Peyer's patch (tissue), 4 donors: ENCODE data around the gene MAPK4.

ENCODE experiments used
- POLR2A ChIP-seq, 2 donors: fragments of 450-650 bp; IDR thresholded peaks; one replicate each; pipeline ENCODE4 v1.5.1; 2017; ENCODE audit warnings: antibody characterized with exemption in 2 of 2, mild to moderate bottlenecking in 2 of 2, moderate library complexity in 2 of 2
- TF ChIP-seq, protein P1 (sequence below), 6 experiments: fragments of 450-650 bp in 4 of 6; fragments of 200-600 bp in 2 of 6; sonication (generic) in 1 of 6; IDR thresholded peaks; one replicate each; pipeline ENCODE4 v1.5.1; 2017 to 2019; ENCODE audit warnings: antibody characterized with exemption in 6 of 6, mild to moderate bottlenecking in 3 of 6, moderate library complexity in 1 of 6

DNA sequence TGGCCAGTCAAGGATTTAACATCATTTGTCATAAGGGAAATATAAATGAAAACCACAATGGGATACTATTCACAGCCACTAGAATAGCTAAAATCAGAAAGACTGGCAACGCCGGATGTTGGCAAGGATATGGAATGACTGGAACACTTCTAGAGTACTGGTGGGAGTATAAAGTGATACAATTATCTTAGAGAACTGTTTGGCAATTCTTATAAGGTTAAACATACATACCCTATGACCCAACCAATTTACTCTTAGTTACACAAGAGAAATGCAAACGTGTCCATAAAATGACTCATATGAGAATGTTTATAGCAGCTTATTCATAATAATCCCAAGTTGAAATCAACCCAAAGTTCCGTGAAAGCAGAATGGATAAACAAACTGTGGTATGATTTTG is 35.1 kb downstream of the MAPK4 start:
- TF ChIP-seq, protein P1, sequence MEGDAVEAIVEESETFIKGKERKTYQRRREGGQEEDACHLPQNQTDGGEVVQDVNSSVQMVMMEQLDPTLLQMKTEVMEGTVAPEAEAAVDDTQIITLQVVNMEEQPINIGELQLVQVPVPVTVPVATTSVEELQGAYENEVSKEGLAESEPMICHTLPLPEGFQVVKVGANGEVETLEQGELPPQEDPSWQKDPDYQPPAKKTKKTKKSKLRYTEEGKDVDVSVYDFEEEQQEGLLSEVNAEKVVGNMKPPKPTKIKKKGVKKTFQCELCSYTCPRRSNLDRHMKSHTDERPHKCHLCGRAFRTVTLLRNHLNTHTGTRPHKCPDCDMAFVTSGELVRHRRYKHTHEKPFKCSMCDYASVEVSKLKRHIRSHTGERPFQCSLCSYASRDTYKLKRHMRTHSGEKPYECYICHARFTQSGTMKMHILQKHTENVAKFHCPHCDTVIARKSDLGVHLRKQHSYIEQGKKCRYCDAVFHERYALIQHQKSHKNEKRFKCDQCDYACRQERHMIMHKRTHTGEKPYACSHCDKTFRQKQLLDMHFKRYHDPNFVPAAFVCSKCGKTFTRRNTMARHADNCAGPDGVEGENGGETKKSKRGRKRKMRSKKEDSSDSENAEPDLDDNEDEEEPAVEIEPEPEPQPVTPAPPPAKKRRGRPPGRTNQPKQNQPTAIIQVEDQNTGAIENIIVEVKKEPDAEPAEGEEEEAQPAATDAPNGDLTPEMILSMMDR (IDR thresholded peaks at IDR 0.05) = no peak
- no peak for TF ChIP-seq POLR2A (IDR thresholded peaks at IDR 0.05)
